BJ (cell line): ENCODE results near the gene SGCB. TPM values are rescaled to one million over a fixed set of nuclear protein-coding genes. Genes with fewer than 3 reads are reported as not detected.

Source experiments
- CTCF ChIA-PET: fragments of 350-600 bp; formaldehyde crosslinking; extraction: SDS; loops from one replicate; lab custom pipeline; 2021; ENCODE audit warnings: antibody characterized with exemption, inconsistent platforms; lab: Yijun Ruan, JAX
- POLR2A ChIA-PET: fragments of 300-600 bp; sonication (Branson Sonifier 250); formaldehyde crosslinking; extraction: SDS; loops from one replicate; lab custom pipeline; 2021; ENCODE audit warnings: antibody characterized with exemption; lab: Charles Lee
- DNase-seq: peaks from one replicate; pipeline ENCODE4 v3.0.0-alpha.2; 2011; ENCODE audit warnings: low read depth
- H3K27me3 ChIP-seq: 2 replicates; pipeline ENCODE4 v1.6.0; 2011; ENCODE audit warnings: low read length; ENCODE audit not compliant: control insufficient read depth, insufficient read depth
- H3K36me3 ChIP-seq: 2 replicates; pipeline ENCODE4 v1.5.1; 2011; ENCODE audit warnings: low read length; ENCODE audit not compliant: control insufficient read depth, insufficient read depth
- H3K4me3 ChIP-seq: 2 replicates; pipeline ENCODE4 v1.5.1; 2011; ENCODE audit warnings: low read depth, mild to moderate bottlenecking, control low read depth, low read length
- polyA plus RNA-seq: library from polyadenylated mRNA; depleted of rRNA; stranded (reverse); fragments of >200 nt; gene quantifications from 2 replicates; pipeline ENCODE4 v1.2.3, GENCODE V29; 2011; rRNA removed
- small RNA-seq: library from RNA; depleted of rRNA; stranded (forward); fragments of <200 nt; gene quantifications from one replicate; pipeline ENCODE3, GENCODE V24; 2012; ENCODE audit warnings: low replicate concordance, low read depth; ENCODE audit not compliant: insufficient read length
- TF ChIP-seq, protein P1 (sequence below): IDR thresholded peaks from 2 replicates; pipeline ENCODE4 v1.5.1; 2011; ENCODE audit warnings: low read depth, mild to moderate bottlenecking, control low read depth, inconsistent platforms, low read length, moderate library complexity; ENCODE audit not compliant: insufficient read depth

The SGCB gene
- polyA plus RNA-seq, 1 experiment = 23.3 TPM

- CTCF ChIA-PET = no interaction called here
- Histone ChIP-seq H3K27me3 (no peaks in the 10 kb centered on the region), H3K36me3 (no peaks in the 10 kb centered on the region), H3K4me3 (no peak overlapping the region)
- DNase-seq = no peak
- TF ChIP-seq, protein P1, sequence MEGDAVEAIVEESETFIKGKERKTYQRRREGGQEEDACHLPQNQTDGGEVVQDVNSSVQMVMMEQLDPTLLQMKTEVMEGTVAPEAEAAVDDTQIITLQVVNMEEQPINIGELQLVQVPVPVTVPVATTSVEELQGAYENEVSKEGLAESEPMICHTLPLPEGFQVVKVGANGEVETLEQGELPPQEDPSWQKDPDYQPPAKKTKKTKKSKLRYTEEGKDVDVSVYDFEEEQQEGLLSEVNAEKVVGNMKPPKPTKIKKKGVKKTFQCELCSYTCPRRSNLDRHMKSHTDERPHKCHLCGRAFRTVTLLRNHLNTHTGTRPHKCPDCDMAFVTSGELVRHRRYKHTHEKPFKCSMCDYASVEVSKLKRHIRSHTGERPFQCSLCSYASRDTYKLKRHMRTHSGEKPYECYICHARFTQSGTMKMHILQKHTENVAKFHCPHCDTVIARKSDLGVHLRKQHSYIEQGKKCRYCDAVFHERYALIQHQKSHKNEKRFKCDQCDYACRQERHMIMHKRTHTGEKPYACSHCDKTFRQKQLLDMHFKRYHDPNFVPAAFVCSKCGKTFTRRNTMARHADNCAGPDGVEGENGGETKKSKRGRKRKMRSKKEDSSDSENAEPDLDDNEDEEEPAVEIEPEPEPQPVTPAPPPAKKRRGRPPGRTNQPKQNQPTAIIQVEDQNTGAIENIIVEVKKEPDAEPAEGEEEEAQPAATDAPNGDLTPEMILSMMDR = no peak
- POLR2A ChIA-PET = no interaction called here
Measured at GRCh38 chr4:51995647-51996220, 42.4 kb downstream of the SGCB start.

Small RNA genes lying within 50 kb of the gene (small RNA-seq; reads per million reads assigned to genes)
- not detected for gene AC104784.1

Other genes starting within 250 kb of the SGCB start
- gene DCUN1D4, start 195.1 kb downstream of the SGCB start, polyA plus RNA-seq = 50.7 and 69.2 TPM in 2 replicates
- 0.21 and 0.28 TPM in 2 replicates for gene LRRC66, start 17.9 kb downstream of the SGCB start, polyA plus RNA-seq
- gene SPATA18, start 13.0 kb upstream of the SGCB start, polyA plus RNA-seq = 10.6 and 13.4 TPM in 2 replicates